H1 (cell line): Measurements from ENCODE around the gene SLX9. TPM values are rescaled to one million over a fixed set of nuclear protein-coding genes. Genes with fewer than 3 reads are reported as not detected.

Source experiments
- CTCF ChIA-PET: fragments of 300-600 bp; sonication (Branson Sonifier 250); formaldehyde crosslinking; loops from one replicate; lab custom pipeline; 2021; ENCODE audit not compliant: partially characterized antibody; lab: Charles Lee
- POLR2A ChIA-PET: fragments of 300-600 bp; sonication (Branson Sonifier 250); formaldehyde crosslinking; loops from one replicate; lab custom pipeline; 2021; ENCODE audit warnings: inconsistent platforms; ENCODE audit not compliant: partially characterized antibody; lab: Charles Lee
- DNase-seq, 2 experiments: peaks; one replicate each; pipeline versions ENCODE4 v3.0.0 to v3.0.0-alpha.2; 2010 to 2022; ENCODE audit warnings: low spot score in 2 of 2, low read depth in 1 of 2, mixed read lengths in 1 of 2
- FAIRE-seq: peaks from 2 replicates; lab custom pipeline; 2011; peaks lifted over from hg19 to GRCh38; lab: Jason Lieb, UNC
- H2AFZ ChIP-seq: 2 replicates; pipeline ENCODE4 v1.8.1; 2012; ENCODE audit warnings: low read length, inconsistent platforms
- H2AK5ac ChIP-seq: 2 replicates; pipeline ENCODE4 v1.6.1; 2013; ENCODE audit warnings: low read depth, low read length
- H2BK120ac ChIP-seq: replicated peaks from 2 replicates; pipeline ENCODE3; 2013; ENCODE audit warnings: low read depth, low read length, inconsistent platforms
- H2BK12ac ChIP-seq: 2 replicates; pipeline ENCODE4 v1.6.1; 2013; ENCODE audit warnings: low read depth, low read length
- H2BK15ac ChIP-seq: 2 replicates; pipeline ENCODE4 v1.6.1; 2013; ENCODE audit warnings: low read length
- H2BK20ac ChIP-seq: 2 replicates; pipeline ENCODE4 v1.6.1; 2013; ENCODE audit warnings: low read length
- H2BK5ac ChIP-seq: 2 replicates; pipeline ENCODE4 v1.6.1; 2013; ENCODE audit warnings: low read depth, low read length
- H3K14ac ChIP-seq: 2 replicates; pipeline ENCODE4 v1.6.1; 2013; ENCODE audit warnings: inconsistent platforms; ENCODE audit not compliant: insufficient read length
- H3K18ac ChIP-seq: 2 replicates; pipeline ENCODE4 v1.6.1; 2013; ENCODE audit warnings: low read length; ENCODE audit errors: extremely low read depth
- H3K23ac ChIP-seq: 2 replicates; pipeline ENCODE4 v1.6.1; 2013; ENCODE audit warnings: inconsistent platforms; ENCODE audit not compliant: insufficient read length
- H3K23me2 ChIP-seq: 2 replicates; pipeline ENCODE4 v1.6.1; 2013; ENCODE audit warnings: low read depth, low read length
- H3K27ac ChIP-seq: 2 replicates; pipeline ENCODE4 v1.6.1; 2011; ENCODE audit warnings: low read depth, low read length, inconsistent platforms
- H3K27me3 ChIP-seq, 4 experiments: replicated peaks in 1 of 4; 1 replicate in 1 of 4; 2 replicates in 3 of 4; pipeline versions ENCODE4 v1.6.1 to v1.8.1; 2011 to 2013; ENCODE audit warnings: low read length in 3 of 4, mild to moderate bottlenecking in 3 of 4, inconsistent platforms in 2 of 4, mixed read lengths in 2 of 4, moderate library complexity in 1 of 4; ENCODE audit not compliant: control insufficient read depth in 3 of 4, insufficient read depth in 3 of 4; ENCODE audit errors: extremely low read depth in 1 of 4
- H3K36me3 ChIP-seq, 4 experiments: 2 replicates each; pipeline versions ENCODE4 v1.6.1 to v1.8.1; 2011 to 2013; ENCODE audit warnings: mild to moderate bottlenecking in 4 of 4, low read length in 3 of 4, moderate library complexity in 2 of 4, control low read depth in 1 of 4, inconsistent platforms in 1 of 4; ENCODE audit not compliant: insufficient read depth in 4 of 4, control insufficient read depth in 2 of 4
- H3K4ac ChIP-seq: replicated peaks from 2 replicates; pipeline ENCODE3; 2013; ENCODE audit warnings: low read length, low read depth, mixed read lengths, inconsistent platforms; ENCODE audit not compliant: insufficient read length
- H3K4me1 ChIP-seq, 4 experiments: replicated peaks in 1 of 4; 1 replicate in 1 of 4; 2 replicates in 3 of 4; pipeline versions ENCODE4 v1.6.1 to v1.8.1; 2011 to 2013; ENCODE audit warnings: low read length in 3 of 4, inconsistent platforms in 2 of 4, mixed read lengths in 1 of 4; ENCODE audit not compliant: insufficient read depth in 4 of 4, control insufficient read depth in 3 of 4
- H3K4me2 ChIP-seq, 2 experiments: 2 replicates each; pipeline versions ENCODE4 v1.6.1 to v1.8.1; 2011 to 2013; ENCODE audit warnings: low read depth in 2 of 2, low read length in 2 of 2, control low read depth in 1 of 2, inconsistent platforms in 1 of 2, mild to moderate bottlenecking in 1 of 2; ENCODE audit not compliant: insufficient read depth in 1 of 2
- H3K4me3 ChIP-seq, 4 experiments: fragments of 200-600, 300-600 bp in 1 of 4; sonication (generic), shearing (Covaris generic), sonication (Bioruptor Twin) in 1 of 4; 2 replicates each; pipeline versions ENCODE4 v1.5.1 to v1.8.1; 2011 to 2016; ENCODE audit warnings: low read length in 4 of 4, low read depth in 3 of 4, control low read depth in 2 of 4, inconsistent platforms in 2 of 4, mild to moderate bottlenecking in 2 of 4, mixed read lengths in 1 of 4, moderate library complexity in 1 of 4; ENCODE audit not compliant: insufficient read depth in 2 of 4; ENCODE audit errors: extremely low read depth in 1 of 4
- H3K56ac ChIP-seq: replicated peaks from 2 replicates; pipeline ENCODE3; 2013; ENCODE audit warnings: low read depth, mild to moderate bottlenecking, mixed read lengths, low read length, inconsistent platforms; ENCODE audit not compliant: insufficient read length
- H3K79me1 ChIP-seq: 2 replicates; pipeline ENCODE4 v1.6.1; 2013; ENCODE audit warnings: low read depth, low read length, control low read depth
- H3K79me2 ChIP-seq, 2 experiments: 2 replicates each; pipeline versions ENCODE4 v1.6.1 to v1.8.1; 2012 to 2013; ENCODE audit warnings: low read length in 2 of 2, mild to moderate bottlenecking in 2 of 2, inconsistent platforms in 1 of 2; ENCODE audit not compliant: insufficient read depth in 2 of 2, control insufficient read depth in 1 of 2
- H3K9ac ChIP-seq, 4 experiments: replicated peaks in 1 of 4; 1 replicate in 1 of 4; 2 replicates in 3 of 4; pipeline versions ENCODE4 v1.6.1 to v1.8.1; 2011 to 2013; ENCODE audit warnings: low read depth in 3 of 4, low read length in 3 of 4, control low read depth in 2 of 4, mild to moderate bottlenecking in 2 of 4, moderate library complexity in 2 of 4, inconsistent platforms in 1 of 4; ENCODE audit errors: extremely low read depth in 1 of 4
- H3K9me3 ChIP-seq, 2 experiments: 2 replicates each; pipeline versions ENCODE4 v1.6.1 to v1.8.1; 2012 to 2013; ENCODE audit warnings: mild to moderate bottlenecking in 2 of 2, moderate library complexity in 2 of 2, control low read depth in 1 of 2, inconsistent platforms in 1 of 2, low read depth in 1 of 2, low read length in 1 of 2, mixed read lengths in 1 of 2; ENCODE audit not compliant: insufficient read depth in 2 of 2
- H4K20me1 ChIP-seq, 2 experiments: replicated peaks in 1 of 2; 2 replicates each; pipeline versions ENCODE3 to v1.8.1; 2011 to 2013; ENCODE audit warnings: inconsistent platforms in 2 of 2, low read length in 2 of 2, mild to moderate bottlenecking in 1 of 2; ENCODE audit not compliant: insufficient read depth in 2 of 2, control insufficient read depth in 1 of 2
- H4K5ac ChIP-seq: 2 replicates; pipeline ENCODE4 v1.6.1; 2013; ENCODE audit warnings: low read length, low read depth, mixed read lengths, inconsistent platforms; ENCODE audit not compliant: insufficient read length
- H4K8ac ChIP-seq: 2 replicates; pipeline ENCODE4 v1.8.0; 2013; ENCODE audit warnings: mild to moderate bottlenecking, moderate library complexity, low read length, inconsistent platforms; ENCODE audit not compliant: insufficient read depth; ENCODE audit errors: extremely low read depth
- H4K91ac ChIP-seq: replicated peaks from 2 replicates; pipeline ENCODE3; 2013; ENCODE audit warnings: low read length, mixed read lengths, inconsistent platforms; ENCODE audit not compliant: insufficient read length
- CBX8 ChIP-seq: fragments of 300-800, 300-1000 bp; sonication (generic); IDR thresholded peaks from 2 replicates; pipeline ENCODE4 v1.7.1; 2016; ENCODE audit warnings: low read depth, low read length, borderline replicate concordance
- GABPA ChIP-seq: IDR thresholded peaks from 2 replicates; pipeline ENCODE4 v1.6.1; 2011; ENCODE audit warnings: mild to moderate bottlenecking, low read length, moderate library complexity, borderline replicate concordance; ENCODE audit not compliant: insufficient read depth
- HDAC2 ChIP-seq, 2 experiments: fragments of 300-600 bp in 1 of 2; sonication (generic) in 1 of 2; IDR thresholded peaks; 2 replicates each; pipeline ENCODE4 v1.6.1; 2011 to 2012; ENCODE audit warnings: low read depth in 2 of 2, low read length in 2 of 2, mild to moderate bottlenecking in 2 of 2, moderate library complexity in 2 of 2, borderline replicate concordance in 1 of 2, inconsistent platforms in 1 of 2
- MAFK ChIP-seq: IDR thresholded peaks from 2 replicates; pipeline ENCODE4 v1.6.1; 2012; ENCODE audit warnings: low read depth, mild to moderate bottlenecking, improper control_type of control experiment, low read length
- MAX ChIP-seq: IDR thresholded peaks from 2 replicates; pipeline ENCODE4 v1.6.1; 2012; ENCODE audit warnings: inconsistent platforms
- POLR2AphosphoS5 ChIP-seq: IDR thresholded peaks from 2 replicates; pipeline ENCODE4 v1.6.1; 2011; ENCODE audit warnings: low read depth, low read length
- POU5F1 ChIP-seq: IDR thresholded peaks from 2 replicates; pipeline ENCODE4 v1.6.1; 2011; ENCODE audit warnings: low read depth, mild to moderate bottlenecking, low read length, moderate library complexity
- RXRA ChIP-seq: IDR thresholded peaks from 2 replicates; pipeline ENCODE4 v1.6.1; 2011; ENCODE audit warnings: low read depth, mild to moderate bottlenecking, low read length, moderate library complexity; ENCODE audit not compliant: insufficient read depth
- SAP30 ChIP-seq: fragments of 300-600 bp; sonication (generic); IDR thresholded peaks from 2 replicates; pipeline ENCODE4 v1.7.1; 2012; ENCODE audit warnings: low read length, moderate library complexity, mild to moderate bottlenecking, inconsistent platforms; ENCODE audit not compliant: insufficient read depth, insufficient replicate concordance
- SIN3A ChIP-seq, 2 experiments: IDR thresholded peaks in 1 of 2; conservative IDR thresholded peaks in 1 of 2; 2 replicates each; pipeline ENCODE4 v1.6.1; 2011 to 2012; ENCODE audit warnings: low read length in 2 of 2, improper control_type of control experiment in 1 of 2, low read depth in 1 of 2, mild to moderate bottlenecking in 1 of 2
- SP4 ChIP-seq: IDR thresholded peaks from 2 replicates; pipeline ENCODE4 v1.6.1; 2012; ENCODE audit warnings: low read length, inconsistent platforms
- YY1 ChIP-seq: IDR thresholded peaks from 2 replicates; pipeline ENCODE4 v1.6.1; 2011; ENCODE audit warnings: low read depth, mild to moderate bottlenecking, low read length
- WGBS, 2 experiments: shearing (Covaris generic) in 1 of 2; methylation state at CpG; one replicate each; pipeline versions ENCODE4 v1.1.6 to v1.1.7; 2013 to 2015; ENCODE audit warnings: low lambda C conversion rate in 2 of 2, mixed read lengths in 2 of 2, inconsistent platforms in 1 of 2, low coverage in 1 of 2, missing lambda C conversion rate in 1 of 2; ENCODE audit not compliant: insufficient replicate concordance in 2 of 2, insufficient coverage in 1 of 2, insufficient read length in 1 of 2; ENCODE audit errors: extremely low coverage in 1 of 2, missing lambda C conversion rate in 1 of 2; 5-methylcytosine and 5-hydroxymethylcytosine counted together
- polyA plus RNA-seq, 7 experiments: library from polyadenylated mRNA; depleted of rRNA in 3 of 7; stranded (reverse) in 5 of 7; unstranded in 2 of 7; fragments of >200 nt in 5 of 7; fragments of 200-250 nt in 2 of 7; gene quantifications; 1 replicate in 5 of 7; 2 replicates in 1 of 7; 4 replicates in 1 of 7; pipeline versions ENCODE4 v1.2.1 to v1.2.3, GENCODE V29; 2011 to 2013; ENCODE audit warnings: missing spikeins in 2 of 7, mixed read lengths in 2 of 7
- total RNA-seq: library from RNA; stranded (reverse); fragmentation: NEBNext Ultra II Directional; extraction: Animal tissue kit (Norgen Biotek cat#: 25700); gene quantifications from 2 replicates; pipeline ENCODE4 v1.2.1, GENCODE V29; 2021

The SLX9 gene
- total and polyA plus RNA-seq, 2 of the 8 experiments (the other 6 are each of a cell fraction or from before 2014, with no cell fraction given) = 17.7 to 57.3 TPM

- Histone ChIP-seq H4K5ac (no peak overlapping the region), H3K9ac (no peak overlapping the region), H3K79me2 (no peaks in the 10 kb centered on the region), H4K91ac (no peak overlapping the region), H2BK5ac (no peak overlapping the region), H3K4me2 (no peak overlapping the region), H2BK20ac (no peak overlapping the region), H3K27me3 (no peaks in the 10 kb centered on the region; a peak in 3 of 7 replicates), H3K23ac (no peak overlapping the region), H3K27ac (no peak overlapping the region), H3K18ac (no peak overlapping the region; the same call in 1 of the 2 replicates), H3K4me3 (no peak overlapping the region), H3K79me1 (no peaks in the 10 kb centered on the region), H4K8ac (peak overlapping the region; percentile 14; the same call in 1 of the 2 replicates), H2BK12ac (no peak overlapping the region), H3K14ac (no peak overlapping the region), H3K56ac (no peak overlapping the region), H3K4me1 (peaks cover 0 to 3% (median 0%) of the 10 kb centered on the region in 4 experiments; a peak in 1 of 7 replicates), H4K20me1 (peaks cover 2 to 3% of the 10 kb centered on the region in 2 experiments), H2BK15ac (no peak overlapping the region), H3K9me3 (no peaks in the 10 kb centered on the region), H3K36me3 (no peaks in the 10 kb centered on the region), H3K4ac (no peak overlapping the region), H3K23me2 (peaks cover 2% of the 10 kb centered on the region; the same call in 1 of the 2 replicates), H2BK120ac (no peak overlapping the region), H2AFZ (no peak overlapping the region), H2AK5ac (no peak overlapping the region)
- 86% methylated on average over 41 of the region's 41 CpGs; no CpG with 5 or more reads in 1 of the 2 experiments for WGBS, 2 experiments
- DNase-seq = no peak
- FAIRE-seq = no peak
- ChIA-PET POLR2A (interaction anchor here (1.1 kb wide), 1 partner anchor 30 kb away, joined by 3 read pairs; no protein-coding TSS in a partner anchor), CTCF (interaction anchor here (1.0 to 1.8 kb wide), 3 partner anchors 10 to 154 kb away, joined by 3 to 9 read pairs (median 4); no protein-coding TSS in a partner anchor)
- no peak for TF ChIP-seq CBX8
- no peak for TF ChIP-seq MAX
- no peak for TF ChIP-seq SP4
- no peak for TF ChIP-seq HDAC2 (IDR thresholded peaks at IDR 0.05; ENCODE audit: borderline replicate concordance in 1 of 2, low read depth in 2 of 2, low read length in 2 of 2)
- no peak for TF ChIP-seq MAFK
- no peak for TF ChIP-seq SAP30
- no peak for TF ChIP-seq YY1
- no peak for TF ChIP-seq GABPA
- TF ChIP-seq RXRA = no peak
- TF ChIP-seq SIN3A (conservative IDR thresholded peaks at IDR 0.05 in 1 of 2, IDR thresholded peaks at IDR 0.05 in 1 of 2; ENCODE audit: low read depth in 1 of 2, low read length in 2 of 2) = no peak
- no peak for TF ChIP-seq POLR2AphosphoS5
- no peak for TF ChIP-seq POU5F1
Observed at GRCh38 chr21:44982558-44983250, 42.9 kb downstream of the SLX9 start.
